Osteoblast (primary cell): Measurements from ENCODE around the gene NOL7. TPM values are rescaled to one million over a fixed set of nuclear protein-coding genes. Genes with fewer than 3 reads are reported as not detected.
A peak's percentile ranks its signal among the peaks of the same experiment; 100 is the strongest.

Experiments used
- DNase-seq: peaks from one replicate; pipeline ENCODE4 v3.0.0; 2011; ENCODE audit warnings: low spot score, mixed read lengths; ENCODE audit not compliant: insufficient read length; ENCODE audit errors: missing footprints
- H2AFZ ChIP-seq: 2 replicates; pipeline ENCODE4 v1.6.0; 2011; ENCODE audit warnings: mild to moderate bottlenecking, low read length
- H3K27ac ChIP-seq: 2 replicates; pipeline ENCODE4 v1.5.1; 2011; ENCODE audit warnings: mild to moderate bottlenecking, low read depth, low read length, moderate library complexity
- H3K27me3 ChIP-seq: 2 replicates; pipeline ENCODE4 v1.6.0; 2012; ENCODE audit warnings: mild to moderate bottlenecking, control low read depth, inconsistent platforms, low read length, moderate library complexity; ENCODE audit not compliant: insufficient read depth
- H3K36me3 ChIP-seq: 2 replicates; pipeline ENCODE4 v1.5.1; 2011; ENCODE audit warnings: mild to moderate bottlenecking, low read length, control low read depth, moderate library complexity; ENCODE audit not compliant: insufficient read depth
- H3K4me1 ChIP-seq: 2 replicates; pipeline ENCODE4 v1.5.1; 2011; ENCODE audit warnings: mild to moderate bottlenecking, low read length, control low read depth, moderate library complexity; ENCODE audit not compliant: insufficient read depth
- H3K4me2 ChIP-seq: 2 replicates; pipeline ENCODE4 v1.6.0; 2011; ENCODE audit warnings: mild to moderate bottlenecking, low read length; ENCODE audit not compliant: insufficient read depth
- H3K4me3 ChIP-seq: fragments of 200-600 bp; sonication (generic); 3 replicates; pipeline ENCODE4 v1.5.1; 2012; ENCODE audit warnings: mild to moderate bottlenecking, low read length, inconsistent platforms; ENCODE audit not compliant: insufficient read depth
- H3K79me2 ChIP-seq: 2 replicates; pipeline ENCODE4 v1.6.0; 2012; ENCODE audit warnings: mild to moderate bottlenecking, low read length, control low read depth, inconsistent platforms; ENCODE audit not compliant: insufficient read depth
- H3K9me3 ChIP-seq: 2 replicates; pipeline ENCODE4 v1.5.1; 2011; ENCODE audit warnings: low read depth, low read length, control low read depth
- H4K20me1 ChIP-seq: 2 replicates; pipeline ENCODE4 v1.6.0; 2012; ENCODE audit warnings: mild to moderate bottlenecking, low read length, control low read depth; ENCODE audit not compliant: insufficient read depth
- total RNA-seq: library from RNA; depleted of rRNA; stranded (reverse); fragments of >200 nt; gene quantifications from 2 replicates; pipeline ENCODE4 v1.2.3, GENCODE V29; 2012
- TF ChIP-seq, protein P1 (sequence below): IDR thresholded peaks from 2 replicates; pipeline ENCODE4 v1.5.1; 2011; ENCODE audit warnings: mild to moderate bottlenecking, low read depth, low read length, moderate library complexity; ENCODE audit errors: extremely low read depth

The NOL7 gene
- total RNA-seq, 1 donor, result 44.9 TPM

DNA sequence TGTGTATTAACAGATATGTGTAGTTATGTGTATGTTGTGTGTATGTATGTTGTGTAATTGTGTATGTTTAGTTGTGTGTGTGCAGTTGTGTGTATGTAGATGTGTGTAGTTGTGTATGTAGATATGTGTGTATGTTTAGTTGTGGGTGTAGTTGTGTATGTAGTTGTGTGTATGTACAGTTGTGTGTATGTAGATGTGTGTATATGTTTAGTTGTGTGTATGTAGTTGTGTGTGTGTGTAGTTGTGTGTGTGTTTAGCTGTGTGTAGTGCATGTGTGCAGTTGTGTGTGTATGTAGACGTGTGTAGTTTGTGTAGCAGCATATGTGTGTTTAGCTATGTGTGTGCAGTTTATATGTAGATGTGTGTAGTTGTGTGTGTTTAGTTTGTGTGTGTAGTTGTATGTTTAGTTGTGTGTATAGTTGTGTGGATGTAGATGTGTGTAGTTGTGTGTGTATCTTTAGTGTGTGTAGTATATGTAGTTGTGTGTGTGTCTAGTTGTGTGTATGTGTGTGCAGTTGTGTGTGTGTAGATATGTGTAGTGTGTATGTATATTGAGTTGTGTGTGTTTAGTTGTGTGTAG is 24.5 kb upstream of the NOL7 start:
- Histone ChIP-seq H3K4me2 (no peak overlapping the region), H3K27ac (no peak overlapping the region), H4K20me1 (no peaks in the 10 kb centered on the region), H3K9me3 (no peaks in the 10 kb centered on the region), H3K27me3 (no peaks in the 10 kb centered on the region), H3K79me2 (no peaks in the 10 kb centered on the region), H3K36me3 (peaks cover 15% of the 10 kb centered on the region), H3K4me3 (no peak overlapping the region), H2AFZ (no peak overlapping the region), H3K4me1 (peaks cover 4% of the 10 kb centered on the region)
- DNase-seq, result no peak
- TF ChIP-seq, protein P1, sequence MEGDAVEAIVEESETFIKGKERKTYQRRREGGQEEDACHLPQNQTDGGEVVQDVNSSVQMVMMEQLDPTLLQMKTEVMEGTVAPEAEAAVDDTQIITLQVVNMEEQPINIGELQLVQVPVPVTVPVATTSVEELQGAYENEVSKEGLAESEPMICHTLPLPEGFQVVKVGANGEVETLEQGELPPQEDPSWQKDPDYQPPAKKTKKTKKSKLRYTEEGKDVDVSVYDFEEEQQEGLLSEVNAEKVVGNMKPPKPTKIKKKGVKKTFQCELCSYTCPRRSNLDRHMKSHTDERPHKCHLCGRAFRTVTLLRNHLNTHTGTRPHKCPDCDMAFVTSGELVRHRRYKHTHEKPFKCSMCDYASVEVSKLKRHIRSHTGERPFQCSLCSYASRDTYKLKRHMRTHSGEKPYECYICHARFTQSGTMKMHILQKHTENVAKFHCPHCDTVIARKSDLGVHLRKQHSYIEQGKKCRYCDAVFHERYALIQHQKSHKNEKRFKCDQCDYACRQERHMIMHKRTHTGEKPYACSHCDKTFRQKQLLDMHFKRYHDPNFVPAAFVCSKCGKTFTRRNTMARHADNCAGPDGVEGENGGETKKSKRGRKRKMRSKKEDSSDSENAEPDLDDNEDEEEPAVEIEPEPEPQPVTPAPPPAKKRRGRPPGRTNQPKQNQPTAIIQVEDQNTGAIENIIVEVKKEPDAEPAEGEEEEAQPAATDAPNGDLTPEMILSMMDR, result no peak

DNA sequence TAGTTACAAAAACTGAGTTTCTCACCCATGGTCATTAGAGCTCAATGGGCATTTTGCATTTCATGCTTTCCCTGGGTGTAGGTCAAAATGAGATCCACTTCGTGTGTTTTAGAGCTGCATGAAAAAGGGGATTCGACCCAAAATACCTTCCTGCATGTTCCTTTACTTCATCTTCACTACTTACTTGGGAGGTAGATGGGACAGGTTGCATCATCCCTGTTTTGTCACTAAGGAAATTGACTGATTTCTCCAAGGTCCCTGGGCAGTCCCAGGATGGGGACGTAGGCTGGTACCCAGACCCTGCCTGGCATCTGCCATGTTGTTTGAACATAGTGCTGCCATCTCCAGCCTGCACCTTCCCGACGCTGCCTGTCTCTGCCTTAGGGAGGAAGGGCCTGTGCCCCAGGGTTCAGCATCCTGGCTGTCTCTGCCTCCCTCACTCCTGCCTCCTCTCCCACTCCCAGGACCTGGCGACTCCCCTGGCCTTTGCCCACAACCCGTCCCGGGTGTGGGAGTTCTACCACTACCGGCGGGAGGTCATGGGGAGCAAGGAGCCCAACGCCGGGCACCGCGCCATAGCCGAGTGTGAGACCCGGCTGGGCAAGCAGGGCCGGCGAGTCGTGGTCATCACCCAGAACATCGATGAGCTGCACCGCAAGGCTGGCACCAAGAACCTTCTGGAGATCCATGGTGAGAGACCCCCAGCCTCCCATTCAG is 23.8 kb upstream of the NOL7 start:
- peaks cover 4% of the 10 kb centered on the region for H3K4me1 ChIP-seq
- no peak overlapping the region for H3K27ac ChIP-seq
- H4K20me1 ChIP-seq, result no peaks in the 10 kb centered on the region
- no peak overlapping the region for H3K4me2 ChIP-seq
- no peaks in the 10 kb centered on the region for H3K27me3 ChIP-seq
- no peak overlapping the region for H3K4me3 ChIP-seq
- DNase-seq, result no peak
- H3K9me3 ChIP-seq, result no peaks in the 10 kb centered on the region
- no peaks in the 10 kb centered on the region for H3K79me2 ChIP-seq
- TF ChIP-seq, protein P1, result no peak
- no peak overlapping the region for H2AFZ ChIP-seq
- H3K36me3 ChIP-seq, result peaks cover 16% of the 10 kb centered on the region

DNA sequence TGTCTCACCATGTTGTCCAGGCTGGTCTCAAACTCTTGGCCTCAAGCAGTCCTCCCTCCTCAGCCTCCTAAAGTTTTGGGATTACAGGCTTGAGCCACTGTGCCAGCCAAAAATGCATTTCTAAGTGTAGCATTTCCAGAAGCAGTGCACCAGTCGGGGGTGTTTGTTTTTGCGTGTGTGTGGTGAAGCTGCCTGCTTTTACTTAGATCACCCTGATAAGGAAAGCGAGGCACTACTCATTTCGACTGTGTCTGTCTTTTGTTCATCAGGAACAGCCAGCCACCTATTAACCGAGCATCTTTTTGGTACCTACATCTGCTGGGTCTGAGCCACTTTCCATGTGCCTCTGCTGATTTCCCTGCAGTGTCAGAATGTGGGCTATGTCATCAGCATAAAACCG is 22.0 kb upstream of the NOL7 start:
- Histone ChIP-seq H3K4me3 (no peak overlapping the region), H3K27me3 (no peaks in the 10 kb centered on the region), H3K4me2 (no peak overlapping the region), H3K79me2 (no peaks in the 10 kb centered on the region), H3K27ac (no peak overlapping the region), H3K4me1 (no peaks in the 10 kb centered on the region), H3K9me3 (no peaks in the 10 kb centered on the region), H2AFZ (no peak overlapping the region), H3K36me3 (peaks cover 16% of the 10 kb centered on the region), H4K20me1 (no peaks in the 10 kb centered on the region)
- no peak for DNase-seq
- TF ChIP-seq, protein P1, result no peak

DNA sequence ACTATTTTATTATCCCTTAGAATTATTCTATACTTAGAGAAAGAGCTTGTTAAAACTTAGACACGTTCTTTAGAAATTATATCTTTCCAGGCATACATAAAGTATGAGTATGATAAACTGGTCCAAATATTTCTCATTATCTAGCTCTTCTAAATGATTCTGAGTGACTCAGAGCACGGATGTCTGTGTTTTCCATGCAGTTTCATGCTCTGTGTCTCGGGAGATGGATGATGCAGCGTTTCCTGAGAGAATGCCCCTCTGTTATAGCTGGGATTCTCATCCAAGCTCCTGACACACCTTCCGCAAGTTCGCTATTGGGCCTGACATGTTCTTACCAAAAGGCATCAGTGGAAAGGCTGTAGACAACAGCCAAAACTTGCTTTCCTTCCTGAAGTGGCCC is 21.4 kb upstream of the NOL7 start:
- H3K4me1 ChIP-seq, result no peaks in the 10 kb centered on the region
- TF ChIP-seq, protein P1, result no peak
- no peaks in the 10 kb centered on the region for H3K9me3 ChIP-seq
- H4K20me1 ChIP-seq, result no peaks in the 10 kb centered on the region
- H3K27me3 ChIP-seq, result no peaks in the 10 kb centered on the region
- peak; percentile 88 for DNase-seq
- H3K4me2 ChIP-seq, result no peak overlapping the region
- peak overlapping the region; percentile 50 for H3K27ac ChIP-seq
- no peaks in the 10 kb centered on the region for H3K79me2 ChIP-seq
- H3K4me3 ChIP-seq, result no peak overlapping the region
- peaks cover 10% of the 10 kb centered on the region for H3K36me3 ChIP-seq
- H2AFZ ChIP-seq, result no peak overlapping the region
